GM19351 (cell line): ENCODE measurements around the gene RAD51AP1.

Experiments
- ATAC-seq: cut with Tn5 transposase; IDR thresholded peaks from one replicate; pipeline ENCODE4 v1.9.1; 2021; ENCODE audit warnings: mild to moderate bottlenecking, moderate library complexity; ENCODE audit not compliant: unreplicated experiment

The RAD51AP1 gene

DNA sequence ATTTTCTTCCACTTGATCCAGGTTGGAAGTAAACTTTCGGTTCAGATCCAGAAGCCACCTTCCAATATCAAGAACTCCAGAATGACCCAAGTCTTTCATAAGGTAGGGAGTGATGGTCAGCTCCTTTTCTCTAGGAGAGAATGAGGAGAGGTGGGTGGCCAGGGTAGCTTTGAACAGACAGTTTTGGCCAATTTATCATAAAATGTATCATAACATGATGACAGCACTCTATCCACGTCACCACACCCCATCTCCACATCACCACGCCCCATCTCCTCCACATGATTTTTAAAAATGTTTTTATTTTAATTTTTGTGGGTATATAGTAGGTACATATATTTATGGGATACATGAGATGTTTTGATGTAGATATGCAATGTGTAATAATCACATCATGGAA is 50.2 kb downstream of the RAD51AP1 start:
- ATAC-seq, result no peak

DNA sequence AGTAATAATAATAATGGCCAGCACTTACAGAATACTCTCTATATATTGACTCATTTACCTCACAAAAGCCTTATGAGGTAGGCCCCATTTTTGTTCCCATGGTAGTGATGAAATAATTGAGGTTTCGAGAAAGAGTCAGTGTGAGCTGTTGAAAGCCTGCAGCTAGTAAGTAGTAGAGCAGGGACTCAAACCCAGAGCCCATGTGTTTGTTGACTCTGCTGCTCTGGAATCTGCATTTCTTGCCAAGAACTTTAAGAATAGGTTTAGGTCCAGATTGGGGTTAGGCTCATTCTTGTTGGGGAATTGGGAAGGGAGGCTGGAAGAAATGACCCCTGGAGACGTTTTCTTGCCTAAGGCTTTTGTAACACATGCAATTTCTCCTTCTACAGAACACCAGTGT is 51.3 kb downstream of the RAD51AP1 start:
- ATAC-seq, result no peak

- no peak for ATAC-seq
Observed at GRCh38 chr12:4591180-4591687, 52.5 kb downstream of the RAD51AP1 start.

DNA sequence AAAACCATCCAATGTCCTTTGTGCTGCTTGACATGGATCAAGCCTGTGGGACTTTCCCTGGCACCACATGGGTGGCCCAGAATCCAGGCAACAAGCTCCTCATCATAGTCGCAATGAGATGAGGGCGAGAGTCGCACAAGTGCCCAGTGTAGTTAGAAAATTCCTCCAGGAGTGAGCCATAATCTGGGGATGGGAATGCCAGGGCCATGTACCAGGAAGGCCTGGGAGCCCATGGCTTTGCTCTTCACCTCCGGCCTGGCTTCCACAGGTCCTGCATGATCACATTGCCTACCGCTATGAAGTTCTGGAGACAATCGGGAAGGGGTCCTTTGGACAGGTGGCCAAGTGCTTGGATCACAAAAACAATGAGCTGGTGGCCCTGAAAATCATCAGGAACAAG is 57.2 kb downstream of the RAD51AP1 start:
- ATAC-seq, result no peak

- ATAC-seq, result no peak
Observed at GRCh38 chr12:4603421-4603820, 64.7 kb downstream of the RAD51AP1 start.

DNA sequence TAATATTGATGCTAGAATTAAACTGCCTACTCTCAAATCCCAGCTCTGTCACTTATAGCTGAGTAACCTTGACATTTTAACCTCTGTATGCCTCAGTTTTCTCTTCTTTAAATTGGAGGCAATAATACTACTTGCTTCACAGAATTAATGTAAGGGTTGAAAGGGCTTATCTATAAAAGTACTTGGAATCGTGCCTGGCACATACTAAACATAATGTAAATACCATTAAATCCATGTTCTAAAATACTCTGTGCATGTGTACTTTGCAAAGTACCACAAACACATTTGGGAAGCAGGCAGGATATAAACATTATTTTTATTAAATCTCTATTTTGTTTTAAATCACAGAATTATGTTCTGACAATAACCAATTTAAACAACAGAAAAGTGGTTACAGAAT is 65.3 kb downstream of the RAD51AP1 start:
- ATAC-seq, result no peak

DNA sequence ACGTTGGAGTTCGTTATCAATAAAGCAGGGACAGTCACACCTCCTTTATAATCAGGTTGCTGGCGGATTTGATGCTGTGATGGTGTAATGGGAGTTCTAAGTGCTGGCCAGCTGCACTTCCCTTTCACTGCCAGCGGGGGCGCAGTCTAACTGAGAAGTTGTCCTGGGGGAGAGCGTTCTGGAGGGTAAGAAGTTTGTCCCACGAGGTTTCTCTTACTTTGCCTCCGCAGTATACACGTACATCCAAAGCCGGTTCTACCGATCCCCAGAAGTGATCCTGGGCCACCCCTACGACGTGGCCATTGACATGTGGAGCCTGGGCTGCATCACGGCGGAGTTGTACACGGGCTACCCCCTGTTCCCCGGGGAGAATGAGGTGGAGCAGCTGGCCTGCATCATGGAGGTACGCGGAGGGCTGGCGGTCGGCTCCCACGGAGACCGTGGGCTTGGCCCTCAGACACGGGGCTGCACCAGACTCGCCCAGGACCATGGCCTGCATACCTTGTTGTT is 66.0 kb downstream of the RAD51AP1 start:
- ATAC-seq, result peak; percentile 96

- ATAC-seq, result no peak
Observed at GRCh38 chr12:4607056-4607455, 68.4 kb downstream of the RAD51AP1 start.

DNA sequence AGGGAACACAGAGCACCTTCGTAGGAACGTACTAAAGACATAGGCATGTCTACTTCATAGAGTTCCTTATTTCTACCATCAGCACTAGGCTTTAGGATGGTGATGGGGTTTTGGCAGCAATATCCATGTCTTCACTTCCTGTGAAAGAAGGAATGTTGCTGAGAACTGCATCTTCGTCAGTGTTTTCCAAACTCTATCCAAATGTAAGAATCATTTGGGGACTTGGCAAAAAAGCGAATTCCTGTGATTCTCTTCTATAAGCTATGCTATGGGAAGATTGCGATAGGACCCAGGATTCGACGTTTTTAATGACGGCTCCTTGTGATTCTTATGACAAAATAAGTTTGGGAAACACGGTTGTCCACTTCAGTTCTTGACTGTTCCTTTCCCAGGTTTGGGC is 70.4 kb downstream of the RAD51AP1 start:
- no peak for ATAC-seq
